ENCODE data around the gene OR10K1.
"Not testable (repeated sequence)": the region's sequence is repeated elsewhere in the genome, so short reads cannot be mapped to it uniquely, and the experiment has no call there.

OR10K1 gene

DNA sequence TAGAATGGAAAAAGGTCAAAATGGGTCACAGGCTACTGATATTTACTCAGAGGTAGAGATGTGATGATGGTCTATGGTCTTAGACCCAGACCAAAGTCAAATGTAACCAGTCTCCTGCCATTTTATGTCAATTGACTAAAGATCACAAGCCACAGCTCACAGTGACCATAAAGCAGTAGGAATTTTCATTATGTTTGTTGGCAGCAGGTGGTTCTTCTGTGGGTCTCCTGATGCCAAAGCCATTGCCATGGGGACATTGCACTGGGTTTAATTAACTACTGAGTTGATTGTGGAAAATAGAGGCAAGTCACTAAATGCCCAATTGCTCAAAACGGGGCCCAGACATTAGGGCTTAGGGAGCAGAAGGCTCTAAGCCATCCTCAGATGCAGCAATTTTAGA, 35.5 kb upstream of the OR10K1 start, which contains the start of gene OR10K2:
Gene OR10K2 (minus strand): TSS at position 101 of the 400 bp plus-strand sequence. CDS start 5,371 bp downstream, outside the sequence.
- DNase-seq (ENCODE audit: extremely low spot score) = no peak
- TF ChIP-seq LEF1 (IDR thresholded peaks at IDR 0.05; ENCODE audit: borderline replicate concordance) (no peak), HDGF (IDR thresholded peaks at IDR 0.05; ENCODE audit: borderline replicate concordance) (no peak), ARNT (IDR thresholded peaks at IDR 0.05) (no peak), ELF4 (IDR thresholded peaks at IDR 0.05) (no peak), CTBP1 (IDR thresholded peaks at IDR 0.05; ENCODE audit: borderline replicate concordance) (no peak), SUZ12 (IDR thresholded peaks at IDR 0.05) (no peak), FOXK2 (IDR thresholded peaks at IDR 0.05) (no peak), FOXM1 (IDR thresholded peaks at IDR 0.05; ENCODE audit: borderline replicate concordance) (no peak), BHLHE40 (IDR thresholded peaks at IDR 0.05; ENCODE audit: borderline replicate concordance) (no peak), TARDBP (IDR thresholded peaks at IDR 0.05) (no peak), SP1 (IDR thresholded peaks at IDR 0.05) (no peak), FOXA1 (IDR thresholded peaks at IDR 0.05) (no peak)
- TF ChIP-seq, protein P1, sequence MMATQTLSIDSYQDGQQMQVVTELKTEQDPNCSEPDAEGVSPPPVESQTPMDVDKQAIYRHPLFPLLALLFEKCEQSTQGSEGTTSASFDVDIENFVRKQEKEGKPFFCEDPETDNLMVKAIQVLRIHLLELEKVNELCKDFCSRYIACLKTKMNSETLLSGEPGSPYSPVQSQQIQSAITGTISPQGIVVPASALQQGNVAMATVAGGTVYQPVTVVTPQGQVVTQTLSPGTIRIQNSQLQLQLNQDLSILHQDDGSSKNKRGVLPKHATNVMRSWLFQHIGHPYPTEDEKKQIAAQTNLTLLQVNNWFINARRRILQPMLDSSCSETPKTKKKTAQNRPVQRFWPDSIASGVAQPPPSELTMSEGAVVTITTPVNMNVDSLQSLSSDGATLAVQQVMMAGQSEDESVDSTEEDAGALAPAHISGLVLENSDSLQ (IDR thresholded peaks at IDR 0.05) = no peak
- POLR2A ChIA-PET = no interaction called here
- CTCF ChIA-PET = no interaction called here

DNA sequence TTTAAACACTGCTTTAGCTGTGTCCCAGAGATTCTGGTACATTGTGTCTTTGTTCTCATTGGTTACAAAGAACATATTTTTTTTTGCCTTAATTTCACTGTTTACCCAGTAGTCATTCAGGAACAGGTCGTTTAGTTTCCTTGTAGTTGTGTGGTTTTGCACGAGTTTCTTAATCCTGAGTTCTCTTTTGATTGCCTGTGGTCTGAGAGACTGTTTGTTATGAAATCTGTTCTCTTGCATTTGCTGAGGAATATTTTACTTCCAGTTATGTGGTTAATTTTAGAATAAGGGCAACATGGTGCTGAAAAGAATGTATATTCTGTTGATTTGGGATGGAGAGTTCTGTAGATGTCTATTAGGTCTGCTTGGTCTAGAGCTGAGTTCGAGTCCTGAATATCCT, 31.5 kb upstream of the OR10K1 start:
- POLR2A ChIA-PET; CTCF ChIA-PET; DNase-seq (ENCODE audit: extremely low spot score): not testable (repeated sequence)

DNA sequence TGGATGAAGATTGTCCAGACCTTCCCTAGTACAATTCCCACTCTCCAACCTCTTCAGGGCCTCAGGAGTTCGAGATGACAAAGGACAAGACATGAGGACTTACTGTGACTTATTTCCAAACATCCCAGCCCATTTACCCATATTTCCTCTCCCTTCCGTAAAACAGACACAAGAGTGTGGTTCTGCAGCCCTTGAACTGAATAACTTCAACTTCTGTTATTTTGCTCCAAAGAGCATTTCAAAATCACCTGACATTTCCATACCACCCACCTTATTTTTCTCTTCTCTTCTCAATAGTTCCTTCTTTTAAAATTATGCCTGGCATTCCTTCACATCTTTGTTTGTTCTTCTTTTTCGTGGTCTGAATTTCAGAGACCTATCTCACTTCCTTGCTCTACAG, 26.9 kb upstream of the OR10K1 start:
- DNase-seq (ENCODE audit: extremely low spot score) = no peak
- CTCF ChIA-PET = no interaction called here
- TF ChIP-seq SUZ12 (IDR thresholded peaks at IDR 0.05) (no peak), L3MBTL2 (conservative IDR thresholded peaks at IDR 0.05) (no peak)
- POLR2A ChIA-PET = no interaction called here

DNA sequence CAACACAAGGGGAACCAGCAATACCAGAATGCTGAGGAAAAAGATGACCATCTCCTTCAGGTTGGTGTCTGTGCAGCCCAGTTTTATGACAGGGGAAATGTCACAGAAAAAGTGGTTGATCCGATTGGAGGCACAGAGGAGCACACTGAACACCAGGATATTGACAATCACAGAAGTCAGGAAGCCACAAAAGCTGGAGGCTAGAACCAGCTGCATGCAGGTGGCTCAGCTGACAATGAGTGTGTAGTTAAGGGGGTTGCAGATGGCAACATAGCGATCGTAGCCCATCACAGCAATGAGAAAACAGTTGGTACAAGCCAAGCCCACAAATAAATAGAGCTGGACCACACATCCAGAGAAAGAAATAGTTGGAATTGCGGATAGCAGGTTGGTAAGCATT, 16.3 kb upstream of the OR10K1 start:
- CTCF ChIA-PET = no interaction called here
- DNase-seq (ENCODE audit: extremely low spot score) = no peak
- POLR2A ChIA-PET = no interaction called here
- no peak for TF ChIP-seq TARDBP (IDR thresholded peaks at IDR 0.05)
- no peak for TF ChIP-seq FOXM1 (IDR thresholded peaks at IDR 0.05; ENCODE audit: borderline replicate concordance)
- TF ChIP-seq LEF1 (IDR thresholded peaks at IDR 0.05; ENCODE audit: borderline replicate concordance) = no peak
- TF ChIP-seq, protein P1 (IDR thresholded peaks at IDR 0.05) = no peak
- TF ChIP-seq SUZ12 (IDR thresholded peaks at IDR 0.05) = no peak
- no peak for TF ChIP-seq L3MBTL2 (conservative IDR thresholded peaks at IDR 0.05)
- no peak for TF ChIP-seq CTBP1 (IDR thresholded peaks at IDR 0.05; ENCODE audit: borderline replicate concordance)
- TF ChIP-seq SP1 (IDR thresholded peaks at IDR 0.05) = no peak
- TF ChIP-seq HDGF (IDR thresholded peaks at IDR 0.05; ENCODE audit: borderline replicate concordance) = no peak
- no peak for TF ChIP-seq ARNT (IDR thresholded peaks at IDR 0.05)

DNA sequence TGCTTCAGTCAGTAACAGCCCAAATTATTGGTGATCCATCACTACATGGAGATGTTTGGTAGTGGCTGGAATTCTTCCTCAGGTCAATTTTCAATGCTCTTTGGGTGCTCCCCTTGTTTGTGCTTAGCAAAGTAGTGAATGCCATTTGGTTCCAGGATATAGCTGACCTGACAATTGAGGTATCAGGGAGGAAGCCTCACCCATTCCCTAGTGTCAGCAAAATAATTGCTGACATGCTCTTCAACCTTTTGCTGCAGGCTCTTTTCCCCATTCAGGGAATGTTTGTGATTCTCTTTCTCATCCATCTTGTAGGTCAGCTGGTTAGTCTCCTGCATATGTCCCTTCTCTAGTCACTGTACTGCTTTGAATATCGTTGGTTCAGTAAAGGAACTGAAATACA, 7.1 kb upstream of the OR10K1 start:
- CTCF ChIA-PET = no interaction called here
- no peak for TF ChIP-seq SP1 (IDR thresholded peaks at IDR 0.05)
- TF ChIP-seq FOXA1 (IDR thresholded peaks at IDR 0.05) = no peak
- TF ChIP-seq ZNF384 (IDR thresholded peaks at IDR 0.05) = no peak
- no peak for TF ChIP-seq CTBP1 (IDR thresholded peaks at IDR 0.05; ENCODE audit: borderline replicate concordance)
- no peak for TF ChIP-seq BHLHE40 (IDR thresholded peaks at IDR 0.05; ENCODE audit: borderline replicate concordance)
- no peak for TF ChIP-seq FOXK2 (IDR thresholded peaks at IDR 0.05)
- no peak for TF ChIP-seq NFRKB (IDR thresholded peaks at IDR 0.05)
- TF ChIP-seq TARDBP (IDR thresholded peaks at IDR 0.05) = no peak
- no peak for TF ChIP-seq ARNT (IDR thresholded peaks at IDR 0.05)
- TF ChIP-seq ELF4 (IDR thresholded peaks at IDR 0.05) = no peak
- no peak for TF ChIP-seq L3MBTL2 (conservative IDR thresholded peaks at IDR 0.05)
- no peak for TF ChIP-seq FOXM1 (IDR thresholded peaks at IDR 0.05; ENCODE audit: borderline replicate concordance)
- no peak for TF ChIP-seq HDGF (IDR thresholded peaks at IDR 0.05; ENCODE audit: borderline replicate concordance)
- TF ChIP-seq LEF1 (IDR thresholded peaks at IDR 0.05; ENCODE audit: borderline replicate concordance) = no peak
- TF ChIP-seq SUZ12 (IDR thresholded peaks at IDR 0.05) = no peak
- TF ChIP-seq, protein P1 (IDR thresholded peaks at IDR 0.05) = no peak
- POLR2A ChIA-PET = no interaction called here
- DNase-seq (ENCODE audit: extremely low spot score) = no peak

DNA sequence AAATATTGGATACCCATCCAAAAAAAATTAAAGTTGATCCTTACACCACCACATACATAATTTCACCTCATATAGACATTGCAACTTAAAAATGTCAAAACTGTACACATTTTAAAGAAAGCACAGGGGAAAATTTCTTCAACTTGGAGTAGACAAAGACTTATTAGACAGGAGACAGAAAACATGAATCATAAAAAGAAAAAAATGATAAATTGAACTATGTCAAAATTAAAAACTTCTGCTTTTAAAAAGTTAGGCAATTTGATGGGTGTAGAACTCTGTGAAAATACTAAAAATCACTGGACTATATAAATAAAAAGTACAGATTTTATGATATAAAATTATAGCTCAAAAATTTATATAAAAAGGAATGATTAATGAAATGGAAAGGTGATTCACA, 4.4 kb upstream of the OR10K1 start:
- ChIA-PET CTCF (no interaction called here), POLR2A (interaction anchor here (0.6 kb wide), 1 partner anchor 24 kb away, joined by 3 read pairs; no protein-coding TSS in a partner anchor)
- no peak for DNase-seq (ENCODE audit: extremely low spot score)
- TF ChIP-seq L3MBTL2 (conservative IDR thresholded peaks at IDR 0.05) (no peak), NFRKB (IDR thresholded peaks at IDR 0.05) (no peak), FOXK2 (IDR thresholded peaks at IDR 0.05) (no peak), LEF1 (IDR thresholded peaks at IDR 0.05; ENCODE audit: borderline replicate concordance) (no peak), ARNT (IDR thresholded peaks at IDR 0.05) (no peak)

DNA sequence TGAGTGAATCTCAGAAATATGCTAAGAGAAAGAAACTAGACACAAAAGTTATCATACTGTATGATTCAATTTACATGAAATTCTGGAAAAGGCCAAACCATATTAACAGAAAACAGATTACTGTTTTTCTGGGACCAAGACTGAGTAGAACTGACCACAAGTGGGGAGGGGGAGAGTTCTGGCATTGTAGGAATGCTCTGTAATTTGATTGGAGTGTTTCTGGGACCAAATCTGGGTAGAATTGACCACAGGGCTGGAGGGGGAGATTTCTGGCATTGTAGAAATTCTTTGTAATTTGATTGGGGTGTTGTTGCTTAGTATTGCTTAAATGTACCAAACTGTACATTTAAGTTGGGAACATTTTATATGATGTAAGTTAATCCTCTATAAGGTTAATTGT, 3.4 kb upstream of the OR10K1 start:
- ChIA-PET CTCF (no interaction called here), POLR2A (no interaction called here)
- no peak for DNase-seq (ENCODE audit: extremely low spot score)
- TF ChIP-seq FOXM1 (IDR thresholded peaks at IDR 0.05; ENCODE audit: borderline replicate concordance) = no peak
- TF ChIP-seq ZNF384 (IDR thresholded peaks at IDR 0.05) = no peak
- TF ChIP-seq L3MBTL2 (conservative IDR thresholded peaks at IDR 0.05) = no peak
- TF ChIP-seq, protein P1 (IDR thresholded peaks at IDR 0.05) = no peak
- TF ChIP-seq FOXA1 (IDR thresholded peaks at IDR 0.05) = no peak
- no peak for TF ChIP-seq ARNT (IDR thresholded peaks at IDR 0.05)
- no peak for TF ChIP-seq FOXK2 (IDR thresholded peaks at IDR 0.05)
- no peak for TF ChIP-seq TARDBP (IDR thresholded peaks at IDR 0.05)
- TF ChIP-seq HDGF (IDR thresholded peaks at IDR 0.05; ENCODE audit: borderline replicate concordance) = no peak
- TF ChIP-seq LEF1 (IDR thresholded peaks at IDR 0.05; ENCODE audit: borderline replicate concordance) = no peak
- no peak for TF ChIP-seq SUZ12 (IDR thresholded peaks at IDR 0.05)
- TF ChIP-seq CTBP1 (IDR thresholded peaks at IDR 0.05; ENCODE audit: borderline replicate concordance) = no peak
- TF ChIP-seq ELF4 (IDR thresholded peaks at IDR 0.05) = no peak
- no peak for TF ChIP-seq NFRKB (IDR thresholded peaks at IDR 0.05)
- no peak for TF ChIP-seq SP1 (IDR thresholded peaks at IDR 0.05)
- no peak for TF ChIP-seq BHLHE40 (IDR thresholded peaks at IDR 0.05; ENCODE audit: borderline replicate concordance)

Data from HEK293T (cell line).